Suprapubic skin (tissue), 4 donors: ENCODE data around the gene FAM240B. TPM values are rescaled to one million over a fixed set of nuclear protein-coding genes. Genes with fewer than 3 reads are reported as not detected.
A peak's percentile ranks its signal among the peaks of the same experiment; 100 is the strongest.

Experiments used
- DNase-seq, 2 donors: peaks; one replicate each; pipeline ENCODE4 v3.0.0-alpha.2; 2019; ENCODE audit warnings: low spot score in 2 of 2
- H3K27ac ChIP-seq: fragments of 200-600 bp; sonication (generic); one replicate; pipeline ENCODE4 v1.5.1; 2019
- H3K27me3 ChIP-seq: fragments of 200-600 bp; sonication (generic); one replicate; pipeline ENCODE4 v1.5.1; 2019
- H3K36me3 ChIP-seq: fragments of 200-600 bp; sonication (generic); one replicate; pipeline ENCODE4 v1.5.1; 2019
- H3K4me1 ChIP-seq: fragments of 200-600 bp; sonication (generic); one replicate; pipeline ENCODE4 v1.5.1; 2019
- H3K4me3 ChIP-seq: fragments of 200-600 bp; sonication (generic); one replicate; pipeline ENCODE4 v1.5.1; 2019; ENCODE audit warnings: mild to moderate bottlenecking
- H3K9me3 ChIP-seq: fragments of 200-600 bp; sonication (generic); one replicate; pipeline ENCODE4 v1.5.1; 2019
- EP300 ChIP-seq: sonication (generic); formaldehyde crosslinking; IDR thresholded peaks from one replicate; pipeline ENCODE4 v1.6.1; 2017; ENCODE audit warnings: antibody characterized with exemption
- POLR2A ChIP-seq, 2 donors: fragments of 450-650 bp; IDR thresholded peaks; one replicate each; pipeline ENCODE4 v1.6.1; 2017; ENCODE audit warnings: antibody characterized with exemption in 2 of 2, mild to moderate bottlenecking in 2 of 2, moderate library complexity in 2 of 2
- POLR2AphosphoS5 ChIP-seq, 3 donors: sonication (generic); formaldehyde crosslinking; IDR thresholded peaks; one replicate each; pipeline ENCODE4 v1.6.1; 2017; ENCODE audit warnings: antibody characterized with exemption in 3 of 3
- WGBS: methylation state at CpG from one replicate; pipeline ENCODE4 v1.1.5; 2018; 5-methylcytosine and 5-hydroxymethylcytosine counted together
- total RNA-seq, 4 donors: library from RNA; depleted of rRNA; stranded (reverse); fragments of >200 nt; gene quantifications; one replicate each; pipeline ENCODE4 v1.1.0, GENCODE V29; 2016
- TF ChIP-seq, protein P1 (sequence below), 2 donors: fragments of 200-600 bp in 1 of 2; fragments of 450-650 bp in 1 of 2; sonication (generic) in 1 of 2; IDR thresholded peaks; one replicate each; pipeline ENCODE4 v1.5.1; 2016 to 2019; ENCODE audit warnings: antibody characterized with exemption in 2 of 2, mild to moderate bottlenecking in 1 of 2, moderate library complexity in 1 of 2

Gene FAM240B
- total RNA-seq, 4 donors from 2014 or later: not detected

DNA sequence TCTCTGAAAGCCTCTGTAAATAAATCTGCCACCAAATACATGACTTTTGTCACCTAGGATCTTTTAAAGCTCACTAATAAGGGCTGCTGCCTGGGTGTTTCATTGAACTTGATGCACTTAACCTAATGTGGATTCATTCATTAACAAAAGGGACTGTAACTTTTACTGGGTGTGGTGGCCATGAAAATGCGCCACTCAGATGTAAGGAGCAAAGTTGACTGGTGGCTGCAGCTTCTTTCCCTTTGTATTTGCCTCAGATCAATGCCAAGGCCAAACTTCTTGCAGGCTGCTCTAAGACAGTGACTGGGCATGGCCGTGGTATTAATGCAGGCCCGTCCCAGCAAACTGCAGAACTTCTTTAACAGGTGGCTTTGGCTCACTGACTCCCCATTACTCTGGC lies 22.9 kb downstream of the FAM240B start:
- Histone ChIP-seq H3K36me3 (no peaks in the 10 kb centered on the region), H3K4me1 (no peaks in the 10 kb centered on the region), H3K27ac (no peak overlapping the region), H3K27me3 (no peaks in the 10 kb centered on the region), H3K9me3 (no peaks in the 10 kb centered on the region), H3K4me3 (no peak overlapping the region)
- WGBS: 87% methylated on average over 3 of the region's 3 CpGs
- DNase-seq: no peak
- no peak for TF ChIP-seq POLR2A (IDR thresholded peaks at IDR 0.05)
- no peak for TF ChIP-seq EP300

DNA sequence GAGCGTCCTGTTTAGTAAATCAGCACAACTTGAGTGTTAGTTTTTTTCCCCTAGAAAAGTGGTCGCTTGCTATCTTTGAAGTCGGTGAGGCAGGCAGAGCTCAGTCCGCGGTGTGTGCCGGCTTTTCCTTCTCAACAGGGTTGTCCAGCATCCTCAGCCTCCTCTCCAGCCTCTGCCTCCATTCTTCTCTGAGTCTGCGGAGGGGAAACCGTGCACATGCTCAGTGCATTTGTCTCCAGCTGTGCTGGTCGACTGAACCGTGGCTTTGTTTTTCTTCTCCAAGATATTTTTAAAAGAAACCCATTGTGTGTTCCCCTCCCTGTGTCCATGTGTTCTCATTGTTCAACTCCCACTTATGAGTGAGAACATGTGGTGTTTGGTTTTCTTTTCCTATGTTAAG lies 25.3 kb downstream of the FAM240B start:
- H3K9me3 ChIP-seq: no peaks in the 10 kb centered on the region

DNA sequence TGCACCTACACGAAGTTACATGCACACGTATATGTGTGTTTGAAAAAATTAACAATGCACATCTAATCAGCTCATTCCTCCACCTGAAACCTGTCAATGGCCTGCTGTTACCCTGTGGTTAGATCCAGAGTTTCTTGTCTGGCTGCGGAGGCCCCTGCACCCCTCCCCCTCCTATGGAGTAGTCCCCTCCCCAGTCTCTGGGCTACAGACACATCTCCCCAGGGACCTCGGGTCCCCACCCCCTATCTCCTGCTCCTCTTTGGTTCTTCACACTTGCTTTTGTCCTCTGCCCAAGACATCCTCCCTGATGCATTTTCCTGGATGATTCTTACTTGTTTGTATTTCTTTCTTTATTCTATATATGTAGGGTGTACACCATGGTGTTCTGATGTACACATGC lies 27.2 kb downstream of the FAM240B start:
- 77% methylated on average over 4 of the region's 4 CpGs for WGBS
- Histone ChIP-seq H3K27ac (no peak overlapping the region), H3K27me3 (no peaks in the 10 kb centered on the region), H3K9me3 (no peaks in the 10 kb centered on the region), H3K4me1 (peaks cover 2% of the 10 kb centered on the region), H3K36me3 (no peaks in the 10 kb centered on the region), H3K4me3 (no peak overlapping the region)
- TF ChIP-seq, protein P1, sequence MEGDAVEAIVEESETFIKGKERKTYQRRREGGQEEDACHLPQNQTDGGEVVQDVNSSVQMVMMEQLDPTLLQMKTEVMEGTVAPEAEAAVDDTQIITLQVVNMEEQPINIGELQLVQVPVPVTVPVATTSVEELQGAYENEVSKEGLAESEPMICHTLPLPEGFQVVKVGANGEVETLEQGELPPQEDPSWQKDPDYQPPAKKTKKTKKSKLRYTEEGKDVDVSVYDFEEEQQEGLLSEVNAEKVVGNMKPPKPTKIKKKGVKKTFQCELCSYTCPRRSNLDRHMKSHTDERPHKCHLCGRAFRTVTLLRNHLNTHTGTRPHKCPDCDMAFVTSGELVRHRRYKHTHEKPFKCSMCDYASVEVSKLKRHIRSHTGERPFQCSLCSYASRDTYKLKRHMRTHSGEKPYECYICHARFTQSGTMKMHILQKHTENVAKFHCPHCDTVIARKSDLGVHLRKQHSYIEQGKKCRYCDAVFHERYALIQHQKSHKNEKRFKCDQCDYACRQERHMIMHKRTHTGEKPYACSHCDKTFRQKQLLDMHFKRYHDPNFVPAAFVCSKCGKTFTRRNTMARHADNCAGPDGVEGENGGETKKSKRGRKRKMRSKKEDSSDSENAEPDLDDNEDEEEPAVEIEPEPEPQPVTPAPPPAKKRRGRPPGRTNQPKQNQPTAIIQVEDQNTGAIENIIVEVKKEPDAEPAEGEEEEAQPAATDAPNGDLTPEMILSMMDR (IDR thresholded peaks at IDR 0.05): no peak
- no peak for TF ChIP-seq POLR2AphosphoS5 (IDR thresholded peaks at IDR 0.05)
- TF ChIP-seq POLR2A (IDR thresholded peaks at IDR 0.05): no peak
- TF ChIP-seq EP300: no peak
- no peak for DNase-seq

More for the DNA sequence above, 25.3 kb downstream of the FAM240B start:
- no peak for DNase-seq
- no peaks in the 10 kb centered on the region for H3K4me1 ChIP-seq
- H3K27ac ChIP-seq: no peak overlapping the region
- TF ChIP-seq, protein P1 (IDR thresholded peaks at IDR 0.05): no peak
- TF ChIP-seq EP300: no peak
- 78% methylated on average over 10 of the region's 10 CpGs for WGBS
- no peak overlapping the region for H3K4me3 ChIP-seq
- no peaks in the 10 kb centered on the region for H3K27me3 ChIP-seq
- H3K36me3 ChIP-seq: no peaks in the 10 kb centered on the region

DNA sequence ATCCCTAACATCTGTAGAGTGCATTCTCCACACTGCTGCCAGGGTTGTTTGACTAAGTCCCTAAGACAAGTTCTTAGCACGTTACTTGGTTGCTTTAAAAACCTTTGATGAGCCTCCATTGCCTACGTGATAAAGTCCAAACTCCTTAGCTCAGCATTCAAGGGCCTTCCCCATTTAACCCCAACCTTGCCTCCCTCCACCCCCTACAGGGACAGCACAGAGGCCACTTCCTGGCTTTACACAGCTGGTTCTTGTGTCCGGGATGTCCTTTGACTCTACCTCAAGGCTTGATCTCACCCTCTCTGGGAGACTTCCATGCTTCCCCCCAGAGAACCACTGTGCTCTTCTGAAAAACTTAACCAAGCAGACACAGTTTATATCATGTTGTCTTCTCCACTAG lies 29.4 kb downstream of the FAM240B start:
- no peak overlapping the region for H3K27ac ChIP-seq
- no peak for DNase-seq
- no peak overlapping the region for H3K4me3 ChIP-seq
- no peaks in the 10 kb centered on the region for H3K36me3 ChIP-seq
- H3K9me3 ChIP-seq: no peaks in the 10 kb centered on the region
- no peaks in the 10 kb centered on the region for H3K27me3 ChIP-seq
- no peak for TF ChIP-seq EP300
- TF ChIP-seq, protein P1 (IDR thresholded peaks at IDR 0.05): no peak
- no peak for TF ChIP-seq POLR2A (IDR thresholded peaks at IDR 0.05)
- no peak for TF ChIP-seq POLR2AphosphoS5 (IDR thresholded peaks at IDR 0.05)
- WGBS: 51% methylated on average over 3 of the region's 3 CpGs
- peaks cover 12% of the 10 kb centered on the region for H3K4me1 ChIP-seq

DNA sequence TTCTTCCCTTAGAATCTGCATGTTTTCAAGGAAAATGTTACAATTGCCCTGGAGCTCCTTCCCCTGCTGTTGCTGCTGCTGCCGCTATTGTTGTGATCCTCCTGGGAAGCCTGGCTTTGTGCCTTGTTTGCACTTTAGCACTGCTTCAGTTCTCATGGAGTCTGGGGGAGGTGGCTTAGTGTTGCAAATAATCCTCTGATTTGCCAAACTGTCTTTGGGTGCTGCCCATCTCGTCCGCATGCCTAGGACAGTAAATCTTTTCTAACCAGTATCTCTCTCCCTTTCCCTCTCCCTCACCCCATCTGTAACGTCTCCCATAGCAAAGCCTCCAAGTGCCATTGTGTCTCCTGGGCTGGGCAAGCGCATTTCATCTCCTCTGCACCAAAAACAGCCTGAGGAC lies 30.3 kb downstream of the FAM240B start:
- Histone ChIP-seq H3K27ac (no peak overlapping the region), H3K36me3 (no peaks in the 10 kb centered on the region), H3K4me1 (peaks cover 12% of the 10 kb centered on the region), H3K4me3 (no peak overlapping the region), H3K9me3 (no peaks in the 10 kb centered on the region), H3K27me3 (no peaks in the 10 kb centered on the region)
- WGBS: 27% methylated on average over 5 of the region's 5 CpGs
- DNase-seq: no peak
- TF ChIP-seq POLR2A (IDR thresholded peaks at IDR 0.05) (no peak), POLR2AphosphoS5 (IDR thresholded peaks at IDR 0.05) (no peak), EP300 (no peak)
- TF ChIP-seq, protein P1 (IDR thresholded peaks at IDR 0.05): no peak

DNA sequence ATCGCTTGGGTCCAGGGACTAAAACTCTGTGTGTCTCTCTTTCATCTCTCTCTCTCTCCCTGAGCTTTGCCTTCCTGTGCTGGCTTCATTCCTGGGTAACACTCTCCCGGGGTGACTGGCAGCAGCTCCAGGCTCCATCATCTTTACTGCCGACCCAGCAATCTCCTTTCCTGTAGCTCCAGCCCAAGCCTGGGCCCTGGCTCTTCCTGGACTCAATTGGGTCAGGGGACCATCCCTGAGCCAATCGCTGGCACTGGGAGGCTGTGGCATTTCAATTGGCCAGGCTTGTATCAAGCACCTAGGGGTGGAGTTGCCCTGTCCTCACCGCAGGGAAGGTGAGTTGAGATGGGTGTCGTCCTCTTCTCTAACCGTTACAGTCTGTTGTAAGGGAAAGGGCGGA lies 31.9 kb downstream of the FAM240B start:
- H3K4me1 ChIP-seq: peaks cover 12% of the 10 kb centered on the region
- TF ChIP-seq POLR2A (IDR thresholded peaks at IDR 0.05) (no peak), EP300 (no peak), POLR2AphosphoS5 (IDR thresholded peaks at IDR 0.05) (no peak)
- TF ChIP-seq, protein P1 (IDR thresholded peaks at IDR 0.05): no peak
- H3K27ac ChIP-seq: no peak overlapping the region

More for the DNA sequence above, 31.9 kb downstream of the FAM240B start:
- peak overlapping the region; percentile 23 for H3K4me3 ChIP-seq
- WGBS: 65% methylated on average over 8 of the region's 8 CpGs
- DNase-seq: no peak
- H3K27me3 ChIP-seq: no peaks in the 10 kb centered on the region
- no peaks in the 10 kb centered on the region for H3K9me3 ChIP-seq
- H3K36me3 ChIP-seq: no peaks in the 10 kb centered on the region
